IMR-90 (cell line): ENCODE data around the gene CDK13. TPM values are rescaled to one million over a fixed set of nuclear protein-coding genes. Genes with fewer than 3 reads are reported as not detected.

ENCODE experiments used
- ATAC-seq: fragments of 200-7000 bp; cut with Tn5 transposase; 2 replicates; pipeline ENCODE4 v1.9.1; 2020; ENCODE audit warnings: low read depth, mild to moderate bottlenecking, moderate library complexity
- BruUV-seq: library from RNA; stranded (reverse); fragments of 400-500 nt; replicated peaks from 2 replicates; lab custom pipeline; 2021; lab: Mats Ljungman, UMichigan
- CTCF ChIA-PET: fragments of 300-600 bp; formaldehyde crosslinking; extraction: SDS; loops from one replicate; lab custom pipeline; 2021; ENCODE audit warnings: antibody characterized with exemption; lab: Yijun Ruan, JAX
- POLR2A ChIA-PET: fragments of 300-600 bp; sonication (Branson Sonifier 250); formaldehyde crosslinking; loops from one replicate; lab custom pipeline; 2022; ENCODE audit warnings: antibody characterized with exemption; ENCODE audit not compliant: unreplicated experiment; lab: Charles Lee
- DNase-seq: peaks from one replicate; pipeline ENCODE4 v3.0.0; 2013
- H2AFZ ChIP-seq: replicated peaks from 2 replicates; pipeline ENCODE3; 2013; ENCODE audit warnings: low read length, mild to moderate bottlenecking; ENCODE audit not compliant: poor library complexity
- H2AK5ac ChIP-seq: 2 replicates; pipeline ENCODE4 v1.6.1; 2013; ENCODE audit warnings: low read depth, low read length, inconsistent platforms
- H2AK9ac ChIP-seq: replicated peaks from 2 replicates; pipeline ENCODE3; 2013; ENCODE audit warnings: mild to moderate bottlenecking, low read depth, low read length, moderate library complexity; ENCODE audit not compliant: poor library complexity
- H2BK120ac ChIP-seq: 2 replicates; pipeline ENCODE4 v1.6.1; 2013; ENCODE audit warnings: low read depth, low read length, inconsistent platforms
- H2BK15ac ChIP-seq: 3 replicates; pipeline ENCODE4 v1.6.1; 2013; ENCODE audit warnings: low read depth, low read length, inconsistent platforms
- H2BK20ac ChIP-seq: 2 replicates; pipeline ENCODE4 v1.6.1; 2013; ENCODE audit warnings: low read depth, mild to moderate bottlenecking, inconsistent platforms, low read length, moderate library complexity
- H2BK5ac ChIP-seq: 2 replicates; pipeline ENCODE4 v1.6.1; 2013; ENCODE audit warnings: mild to moderate bottlenecking, low read depth, low read length, inconsistent platforms; ENCODE audit not compliant: poor library complexity, severe bottlenecking
- H3K14ac ChIP-seq: replicated peaks from 2 replicates; pipeline ENCODE4 v1.6.1; 2013; ENCODE audit warnings: low read depth, low read length, inconsistent platforms
- H3K18ac ChIP-seq: 2 replicates; pipeline ENCODE4 v1.6.1; 2013; ENCODE audit warnings: low read depth, low read length, control low read depth
- H3K23ac ChIP-seq: 2 replicates; pipeline ENCODE4 v1.6.1; 2013; ENCODE audit warnings: low read depth, low read length, inconsistent platforms
- H3K27ac ChIP-seq: 2 replicates; pipeline ENCODE4 v1.5.1; 2013; ENCODE audit warnings: mild to moderate bottlenecking, control low read depth, low read length; ENCODE audit not compliant: insufficient read depth
- H3K27me3 ChIP-seq: 2 replicates; pipeline ENCODE4 v1.6.1; 2013; ENCODE audit warnings: low read length; ENCODE audit not compliant: control insufficient read depth, insufficient read depth
- H3K36me3 ChIP-seq: 2 replicates; pipeline ENCODE4 v1.6.1; 2013; ENCODE audit warnings: low read length, mixed read lengths; ENCODE audit not compliant: control insufficient read depth, insufficient read depth
- H3K4ac ChIP-seq: 2 replicates; pipeline ENCODE4 v1.6.1; 2013; ENCODE audit warnings: low read depth, low read length, inconsistent platforms
- H3K4me1 ChIP-seq: 2 replicates; pipeline ENCODE4 v1.6.1; 2013; ENCODE audit warnings: low read length, mixed read lengths; ENCODE audit not compliant: control insufficient read depth, insufficient read depth
- H3K4me2 ChIP-seq: 2 replicates; pipeline ENCODE4 v1.6.1; 2013; ENCODE audit warnings: low read depth, mild to moderate bottlenecking, control low read depth, low read length, moderate library complexity
- H3K4me3 ChIP-seq: 2 replicates; pipeline ENCODE4 v1.5.1; 2013; ENCODE audit warnings: low read depth, mild to moderate bottlenecking, control low read depth, low read length, moderate library complexity; ENCODE audit not compliant: insufficient read depth
- H3K56ac ChIP-seq: 2 replicates; pipeline ENCODE4 v1.6.1; 2013; ENCODE audit warnings: low read length, inconsistent platforms; ENCODE audit not compliant: insufficient read depth; ENCODE audit errors: extremely low read depth
- H3K79me1 ChIP-seq, 2 experiments: 2 replicates each; pipeline ENCODE4 v1.6.1; 2013; ENCODE audit warnings: low read length in 2 of 2, inconsistent platforms in 1 of 2, low read depth in 1 of 2
- H3K9ac ChIP-seq: 2 replicates; pipeline ENCODE4 v1.6.1; 2013; ENCODE audit warnings: low read depth, low read length, control low read depth
- H3K9me1 ChIP-seq: 2 replicates; pipeline ENCODE4 v1.6.1; 2013; ENCODE audit warnings: low read length, inconsistent platforms; ENCODE audit not compliant: insufficient read depth
- H3K9me3 ChIP-seq: 2 replicates; pipeline ENCODE4 v1.6.1; 2013; ENCODE audit warnings: low read length; ENCODE audit not compliant: control insufficient read depth, insufficient read depth
- H4K20me1 ChIP-seq: 2 replicates; pipeline ENCODE4 v1.6.1; 2013; ENCODE audit warnings: low read length, inconsistent platforms; ENCODE audit not compliant: insufficient read depth
- H4K5ac ChIP-seq: 2 replicates; pipeline ENCODE4 v1.6.1; 2013; ENCODE audit warnings: mild to moderate bottlenecking, low read depth, low read length, control low read depth
- H4K8ac ChIP-seq, 2 experiments: 2 replicates each; pipeline ENCODE4 v1.6.1; 2013; ENCODE audit warnings: low read depth in 2 of 2, low read length in 2 of 2, control low read depth in 1 of 2, inconsistent platforms in 1 of 2
- H4K91ac ChIP-seq: 2 replicates; pipeline ENCODE4 v1.6.1; 2013; ENCODE audit warnings: low read depth, low read length, inconsistent platforms; ENCODE audit not compliant: insufficient read depth
- CEBPB ChIP-seq: IDR thresholded peaks from 2 replicates; pipeline ENCODE4 v1.6.1; 2012; ENCODE audit warnings: low read depth, low read length, improper control_type of control experiment
- FOS ChIP-seq: fragments of 150-350 bp; IDR thresholded peaks from 2 replicates; pipeline ENCODE4 v1.6.1; 2016; ENCODE audit warnings: low read depth, low read length
- MAFK ChIP-seq: IDR thresholded peaks from 2 replicates; pipeline ENCODE4 v1.6.1; 2012; ENCODE audit warnings: low read depth, low read length, improper control_type of control experiment
- MAZ ChIP-seq: IDR thresholded peaks from 2 replicates; pipeline ENCODE4 v1.6.1; 2012; ENCODE audit warnings: low read depth, mild to moderate bottlenecking, low read length, improper control_type of control experiment, moderate library complexity, borderline replicate concordance
- WGBS, 2 experiments: methylation state at CpG; one replicate each; pipeline versions ENCODE4 v1.1.5 to v1.1.7; 2013; ENCODE audit warnings: missing lambda C conversion rate in 2 of 2; ENCODE audit not compliant: insufficient read length in 1 of 2; ENCODE audit errors: extremely low coverage in 2 of 2; 5-methylcytosine and 5-hydroxymethylcytosine counted together
- dilution Hi-C: fragments of 300-500 bp; cut with HindIII; formaldehyde crosslinking; loops from one replicate; pipeline ENCODE4 v1.14.3; 2018; ENCODE audit warnings: low sequenced_read_pairs; ENCODE audit not compliant: unreplicated experiment
- in situ Hi-C: fragments of 300-500 bp; cut with MboI; formaldehyde crosslinking; loops from 3 replicates; pipeline ENCODE4 v1.14.3; 2019; ENCODE audit warnings: low sequenced_read_pairs, inconsistent platforms, mixed read lengths
- intact Hi-C: fragments of 100-400 bp; cut with micrococcal nuclease; formaldehyde crosslinking; loops from 2 replicates; pipeline ENCODE4 v1.10.0; 2022
- polyA plus RNA-seq, 3 experiments: library from polyadenylated mRNA; depleted of rRNA; stranded (reverse); fragments of >200 nt; gene quantifications; 2 replicates each; pipeline ENCODE4 v1.2.3, GENCODE V29; 2012; ENCODE audit warnings: low replicate concordance in 1 of 3
- total RNA-seq: library from RNA; depleted of rRNA; stranded (reverse); fragments of >200 nt; gene quantifications from 2 replicates; pipeline ENCODE4 v1.2.3, GENCODE V29; 2012

Gene CDK13
- total and polyA plus RNA-seq, 2 of the 4 experiments (the other 2 are of a cell fraction), result 20.1 to 50.4 TPM

GRCh38 chr7:40008223-40008815 lies 58.3 kb downstream of the CDK13 start:
- Histone ChIP-seq H3K36me3 (peaks cover 7% of the 10 kb centered on the region), H2AFZ (no peak overlapping the region), H2BK20ac (no peak overlapping the region), H3K23ac (no peak overlapping the region), H3K9me3 (no peaks in the 10 kb centered on the region), H2AK5ac (no peak overlapping the region), H3K9ac (no peak overlapping the region), H2AK9ac (no peak overlapping the region), H3K14ac (no peak overlapping the region), H3K4me1 (peaks cover 2% of the 10 kb centered on the region; the same call in 1 of the 2 replicates), H3K27ac (no peak overlapping the region; the same call in 1 of the 2 replicates), H3K18ac (no peak overlapping the region), H3K79me1 (peaks cover 15 to 39% of the 10 kb centered on the region in 2 experiments), H3K56ac (no peak overlapping the region), H2BK120ac (no peak overlapping the region), H4K8ac (no peak overlapping the region), H3K4me3 (no peak overlapping the region), H2BK5ac (no peak overlapping the region), H4K20me1 (peaks cover 10% of the 10 kb centered on the region; the same call in 1 of the 2 replicates), H3K4me2 (no peak overlapping the region; the same call in 1 of the 2 replicates), H3K27me3 (no peaks in the 10 kb centered on the region), H3K4ac (no peak overlapping the region), H3K9me1 (peaks cover 6% of the 10 kb centered on the region; the same call in 1 of the 2 replicates), H4K5ac (no peak overlapping the region), H4K91ac (no peak overlapping the region), H2BK15ac (no peak overlapping the region)
- in situ Hi-C loops (no loop called here), dilution Hi-C loops (no loop called here), intact Hi-C loops (no loop called here)
- WGBS, 2 experiments, result no CpG with 5 or more reads among the region's 2 CpGs
- ATAC-seq (peak; percentile 78), DNase-seq (peak; percentile 89)
- BruUV-seq, result no TSS peak
- CTCF ChIA-PET, result no interaction called here
- POLR2A ChIA-PET, result no interaction called here
- peak; percentile 26 for TF ChIP-seq MAFK
- peak; percentile 31; the same call in 1 of the 2 replicates for TF ChIP-seq FOS
- TF ChIP-seq MAZ, result no peak
- TF ChIP-seq CEBPB, result peak; percentile 69
